ENCODE measurements around the gene AARS2. TPM values are rescaled to one million over a fixed set of nuclear protein-coding genes. Genes with fewer than 3 reads are reported as not detected.
"Not testable (repeated sequence)": the region's sequence is repeated elsewhere in the genome, so short reads cannot be mapped to it uniquely, and the experiment has no call there.

The AARS2 gene
- total and polyA plus RNA-seq, 4 experiments from 2014 or later = 4.2 to 25.6 (median 16.9) TPM

DNA sequence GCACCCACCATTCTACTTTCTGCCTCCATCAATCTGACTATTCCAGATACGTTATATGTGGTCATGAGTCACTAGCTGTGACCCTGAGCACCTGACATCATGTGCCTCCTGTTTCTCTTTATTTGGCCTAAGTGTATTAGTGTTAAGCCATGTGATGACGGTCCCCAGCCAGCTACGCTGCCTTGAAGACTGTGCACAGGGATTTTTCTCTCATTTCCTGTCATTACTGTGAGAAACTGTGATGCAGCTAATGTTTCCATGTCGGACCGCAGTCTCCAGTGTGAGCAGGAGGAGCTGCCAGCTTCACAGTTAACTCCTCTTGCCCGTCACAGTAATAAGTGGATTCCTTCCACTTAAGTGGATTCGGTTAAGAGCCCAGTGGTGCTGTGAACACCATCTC, 19.4 kb upstream of the AARS2 start:
- Mint-ChIP-seq H3K36me3 (no peaks in the 10 kb centered on the region), H3K27ac (no peak overlapping the region), H3K4me3 (no peak overlapping the region), H3K9me3 (no peaks in the 10 kb centered on the region), H3K4me1 (no peaks in the 10 kb centered on the region), H3K27me3 (peaks cover 7 to 26% of the 10 kb centered on the region in 2 donors)
- intact Hi-C loops (cut with micrococcal nuclease) = no loop called here
- Histone ChIP-seq H3K4me1 (ENCODE audit: insufficient read depth, low read length) (no peaks in the 10 kb centered on the region), H3K27me3 (ENCODE audit: insufficient read depth, low read length) (no peaks in the 10 kb centered on the region), H3K27ac (ENCODE audit: low read depth, low read length) (no peak overlapping the region), H3K4me3 (ENCODE audit: low read length in 2 of 2) (no peak overlapping the region), H3K9me3 (ENCODE audit: control insufficient read depth in 1 of 2, low read length in 2 of 2) (no peaks in the 10 kb centered on the region), H3K36me3 (ENCODE audit: insufficient read depth, low read length) (no peaks in the 10 kb centered on the region)
- DNase-seq = no peak
- ChIA-PET CTCF (ENCODE audit: partially characterized antibody) (interaction anchor here (0.7 to 7.7 kb wide), 6 partner anchors 20 to 164 kb away, joined by 3 to 48 read pairs (median 3); partner anchors contain the start of gene AARS2), POLR2A (ENCODE audit: partially characterized antibody) (no interaction called here)

DNA sequence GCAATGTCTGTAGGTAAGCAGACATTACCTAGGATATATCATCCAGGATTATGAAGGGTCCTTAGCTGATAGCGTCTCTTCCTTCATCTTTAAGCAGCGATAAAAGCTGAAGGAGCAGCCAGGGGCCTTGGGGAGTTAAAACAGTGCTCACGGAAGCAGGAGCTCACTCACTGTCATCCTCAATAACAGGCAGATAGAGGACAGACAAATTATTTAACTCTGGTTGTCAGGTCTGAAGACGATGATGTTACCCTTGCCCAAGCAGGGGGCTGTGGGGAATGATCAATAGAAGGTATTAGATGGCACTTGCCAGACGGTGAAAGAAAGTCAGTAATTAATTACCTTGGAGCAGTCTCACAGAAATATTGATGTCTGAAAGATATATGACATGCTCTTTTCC, 16.7 kb upstream of the AARS2 start:
- H3K27me3 ChIP-seq (ENCODE audit: insufficient read depth, low read length) = no peaks in the 10 kb centered on the region
- CTCF ChIA-PET (ENCODE audit: partially characterized antibody) = interaction anchor here (1.1 to 1.6 kb wide), 2 partner anchors 8 to 61 kb away, joined by 5 to 9 read pairs; no protein-coding TSS in a partner anchor

DNA sequence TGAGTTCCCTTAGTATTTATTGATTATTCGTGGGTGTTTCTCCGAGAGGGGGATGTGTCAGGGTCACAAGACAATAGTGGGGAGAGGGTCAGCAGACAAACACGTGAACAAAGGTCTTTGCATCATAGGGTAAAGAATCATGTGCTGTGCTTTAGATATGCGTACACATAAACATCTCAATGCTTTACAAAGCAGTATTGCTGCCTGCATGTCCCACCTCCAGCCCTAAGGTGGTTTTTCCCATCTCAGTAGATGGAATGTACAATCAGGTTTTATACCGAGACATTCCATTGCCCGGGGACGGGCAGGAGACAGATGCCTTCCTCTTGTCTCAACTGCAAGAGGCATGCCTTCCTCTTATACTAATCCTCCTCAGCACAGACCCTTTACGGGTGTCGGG, 15.1 kb upstream of the AARS2 start:
- H3K9me3 Mint-ChIP-seq; intact Hi-C loops (cut with micrococcal nuclease); DNase-seq; H3K36me3 ChIP-seq (ENCODE audit: insufficient read depth, low read length); CTCF ChIA-PET (ENCODE audit: partially characterized antibody); H3K4me3 ChIP-seq (ENCODE audit: low read length in 2 of 2); H3K27me3 ChIP-seq (ENCODE audit: insufficient read depth, low read length); H3K4me3 Mint-ChIP-seq; H3K4me1 Mint-ChIP-seq; H3K27ac ChIP-seq (ENCODE audit: low read depth, low read length); H3K4me1 ChIP-seq (ENCODE audit: insufficient read depth, low read length); H3K9me3 ChIP-seq (ENCODE audit: control insufficient read depth in 1 of 2, low read length in 2 of 2); H3K36me3 Mint-ChIP-seq; H3K27ac Mint-ChIP-seq; POLR2A ChIA-PET (ENCODE audit: partially characterized antibody): not testable (repeated sequence)
- peaks cover 7 to 23% of the 10 kb centered on the region in 2 donors for H3K27me3 Mint-ChIP-seq

More for the DNA sequence above, 16.7 kb upstream of the AARS2 start:
- no peak overlapping the region for H3K27ac Mint-ChIP-seq
- DNase-seq = no peak
- no peaks in the 10 kb centered on the region for H3K36me3 Mint-ChIP-seq
- no peak overlapping the region for H3K4me3 ChIP-seq (ENCODE audit: low read length in 2 of 2)
- no peaks in the 10 kb centered on the region for H3K4me1 ChIP-seq (ENCODE audit: insufficient read depth, low read length)
- intact Hi-C loops (cut with micrococcal nuclease) = no loop called here
- H3K36me3 ChIP-seq (ENCODE audit: insufficient read depth, low read length) = no peaks in the 10 kb centered on the region
- POLR2A ChIA-PET (ENCODE audit: partially characterized antibody) = no interaction called here
- no peak overlapping the region for H3K4me3 Mint-ChIP-seq
- no peaks in the 10 kb centered on the region for H3K9me3 ChIP-seq (ENCODE audit: control insufficient read depth in 1 of 2, low read length in 2 of 2)
- H3K27me3 Mint-ChIP-seq = peaks cover 7 to 26% of the 10 kb centered on the region in 2 donors
- H3K27ac ChIP-seq (ENCODE audit: low read depth, low read length) = no peak overlapping the region
- peaks cover 0 to 2% (median 0%) of the 10 kb centered on the region in 8 donors for H3K9me3 Mint-ChIP-seq
- no peaks in the 10 kb centered on the region for H3K4me1 Mint-ChIP-seq

DNA sequence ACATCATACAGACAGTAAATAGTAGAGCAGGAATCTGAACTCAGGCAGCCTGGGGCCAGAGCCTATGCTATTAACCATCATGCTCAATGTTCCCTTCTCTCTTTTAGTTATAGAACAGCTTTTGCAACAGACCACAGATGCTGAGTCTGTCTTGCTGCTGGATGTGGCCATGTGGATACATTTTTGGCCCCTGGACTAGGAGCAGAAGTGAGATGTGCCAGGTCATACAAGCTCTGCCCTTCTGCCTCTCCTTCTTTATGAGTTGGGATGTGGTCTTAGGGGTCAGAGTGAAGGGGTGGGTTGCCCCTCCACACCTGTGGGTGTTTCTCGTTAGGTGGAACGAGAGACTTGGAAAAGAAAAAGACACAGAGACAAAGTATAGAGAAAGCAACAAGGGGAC, 14.6 kb upstream of the AARS2 start:
- Histone ChIP-seq H3K27me3 (ENCODE audit: insufficient read depth, low read length) (no peaks in the 10 kb centered on the region), H3K27ac (ENCODE audit: low read depth, low read length) (no peak overlapping the region), H3K4me1 (ENCODE audit: insufficient read depth, low read length) (no peaks in the 10 kb centered on the region), H3K4me3 (ENCODE audit: low read length in 2 of 2) (no peak overlapping the region), H3K36me3 (ENCODE audit: insufficient read depth, low read length) (no peaks in the 10 kb centered on the region), H3K9me3 (ENCODE audit: control insufficient read depth in 1 of 2, low read length in 2 of 2) (no peaks in the 10 kb centered on the region)
- ChIA-PET CTCF (ENCODE audit: partially characterized antibody) (no interaction called here), POLR2A (ENCODE audit: partially characterized antibody) (no interaction called here)
- Mint-ChIP-seq H3K36me3 (no peaks in the 10 kb centered on the region), H3K27ac (no peak overlapping the region), H3K4me3 (no peak overlapping the region), H3K9me3 (peaks cover 0 to 2% (median 0%) of the 10 kb centered on the region in 8 donors), H3K27me3 (peaks cover 7 to 22% of the 10 kb centered on the region in 2 donors), H3K4me1 (no peaks in the 10 kb centered on the region)
- no peak for DNase-seq
- intact Hi-C loops (cut with micrococcal nuclease) = no loop called here

DNA sequence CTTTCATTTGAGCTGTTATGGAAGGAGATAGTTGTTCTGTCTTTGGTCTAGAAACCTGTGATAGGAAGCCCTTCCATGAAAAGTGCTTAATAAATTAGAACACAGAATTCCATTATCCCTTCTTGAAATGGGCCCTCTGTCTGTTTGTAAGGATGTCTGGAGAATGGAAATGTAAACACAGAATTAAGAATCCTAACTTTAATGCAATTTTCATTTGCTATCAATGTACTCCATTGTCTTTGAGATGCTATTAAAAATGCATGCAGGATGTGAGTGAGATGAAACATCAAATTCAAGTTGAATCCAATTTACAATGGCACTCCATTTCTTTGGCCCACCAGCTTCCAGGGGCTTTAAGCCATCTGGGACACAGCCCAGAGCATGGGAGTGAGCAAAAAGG, 13.9 kb upstream of the AARS2 start:
- H3K4me3 ChIP-seq (ENCODE audit: low read length in 2 of 2) = no peak overlapping the region
- no peak for DNase-seq
- H3K27ac ChIP-seq (ENCODE audit: low read depth, low read length) = no peak overlapping the region
- Mint-ChIP-seq H3K36me3 (no peaks in the 10 kb centered on the region), H3K9me3 (peaks cover 0 to 2% (median 0%) of the 10 kb centered on the region in 8 donors), H3K4me1 (no peaks in the 10 kb centered on the region), H3K4me3 (no peak overlapping the region), H3K27ac (no peak overlapping the region), H3K27me3 (peaks cover 5 to 19% of the 10 kb centered on the region in 2 donors)
- ChIA-PET POLR2A (ENCODE audit: partially characterized antibody) (no interaction called here), CTCF (ENCODE audit: partially characterized antibody) (no interaction called here)
- H3K9me3 ChIP-seq (ENCODE audit: control insufficient read depth in 1 of 2, low read length in 2 of 2) = no peaks in the 10 kb centered on the region
- H3K4me1 ChIP-seq (ENCODE audit: insufficient read depth, low read length) = no peaks in the 10 kb centered on the region
- H3K36me3 ChIP-seq (ENCODE audit: insufficient read depth, low read length) = no peaks in the 10 kb centered on the region
- intact Hi-C loops (cut with micrococcal nuclease) = no loop called here
- no peaks in the 10 kb centered on the region for H3K27me3 ChIP-seq (ENCODE audit: insufficient read depth, low read length)

DNA sequence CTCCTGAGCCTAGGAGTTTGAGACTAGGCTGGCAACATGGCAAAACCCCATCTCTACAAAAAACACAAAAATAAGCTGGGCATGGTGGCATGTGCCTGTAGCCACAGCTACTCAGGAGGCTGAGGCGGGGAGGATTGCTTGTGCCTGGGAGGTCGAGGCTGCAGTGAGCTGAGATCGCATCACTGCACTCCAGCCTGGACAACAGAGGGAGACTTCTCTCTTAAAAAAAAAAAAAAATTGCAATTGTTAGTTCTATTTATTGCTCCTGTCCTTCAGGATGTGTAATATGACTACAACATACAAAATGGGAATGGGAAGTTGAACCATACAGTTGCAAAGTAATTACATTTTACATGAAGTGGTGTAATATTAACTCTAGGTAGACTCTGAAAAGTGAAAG, 8.1 kb upstream of the AARS2 start:
- peaks cover 0 to 12% (median 2%) of the 10 kb centered on the region in 8 donors for H3K9me3 Mint-ChIP-seq
- no peak for DNase-seq
- peaks cover 13 to 35% of the 10 kb centered on the region in 2 donors for H3K27me3 Mint-ChIP-seq
- Histone ChIP-seq H3K4me1 (ENCODE audit: insufficient read depth, low read length) (no peaks in the 10 kb centered on the region), H3K4me3 (ENCODE audit: low read length in 2 of 2) (no peak overlapping the region), H3K9me3 (ENCODE audit: control insufficient read depth in 1 of 2, low read length in 2 of 2) (no peaks in the 10 kb centered on the region), H3K36me3 (ENCODE audit: insufficient read depth, low read length) (no peaks in the 10 kb centered on the region), H3K27ac (ENCODE audit: low read depth, low read length) (no peak overlapping the region), H3K27me3 (ENCODE audit: insufficient read depth, low read length) (peaks cover 9% of the 10 kb centered on the region)
- intact Hi-C loops (cut with micrococcal nuclease) = no loop called here
- no peak overlapping the region for H3K4me3 Mint-ChIP-seq
- no peaks in the 10 kb centered on the region for H3K4me1 Mint-ChIP-seq
- H3K36me3 Mint-ChIP-seq = no peaks in the 10 kb centered on the region
- ChIA-PET CTCF (ENCODE audit: partially characterized antibody) (interaction anchor here (2.0 kb wide), 1 partner anchor 16 kb away, joined by 5 read pairs; no protein-coding TSS in a partner anchor), POLR2A (ENCODE audit: partially characterized antibody) (no interaction called here)
- H3K27ac Mint-ChIP-seq = no peak overlapping the region

DNA sequence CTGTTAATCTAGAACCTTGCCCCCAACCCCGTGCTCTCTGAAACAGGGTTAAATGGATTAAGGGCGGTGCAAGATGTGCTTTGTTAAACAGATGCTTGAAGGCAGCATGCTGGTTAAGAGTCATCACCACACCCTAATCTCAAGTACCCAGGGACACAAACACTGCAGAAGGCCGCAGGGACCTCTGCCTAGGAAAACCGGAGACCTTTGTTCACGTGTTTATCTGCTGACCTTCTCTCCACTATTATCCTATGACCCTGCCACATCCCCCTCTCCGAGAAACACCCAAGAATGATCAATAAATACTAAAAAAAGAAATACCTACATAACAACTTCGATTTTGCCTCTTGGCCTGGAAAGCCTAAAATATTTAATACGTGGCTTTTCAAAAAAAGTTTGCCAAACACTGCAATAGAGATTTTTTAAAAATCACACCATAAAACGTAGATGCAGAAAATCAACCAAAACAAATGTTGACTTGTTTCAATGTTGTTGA, 4.0 kb upstream of the AARS2 start:
- H3K27ac Mint-ChIP-seq; H3K27me3 ChIP-seq (ENCODE audit: insufficient read depth, low read length); H3K4me3 ChIP-seq (ENCODE audit: low read length in 2 of 2); POLR2A ChIA-PET (ENCODE audit: partially characterized antibody); H3K36me3 Mint-ChIP-seq; H3K4me3 Mint-ChIP-seq; H3K4me1 ChIP-seq (ENCODE audit: insufficient read depth, low read length); H3K9me3 ChIP-seq (ENCODE audit: control insufficient read depth in 1 of 2, low read length in 2 of 2); H3K27ac ChIP-seq (ENCODE audit: low read depth, low read length); H3K36me3 ChIP-seq (ENCODE audit: insufficient read depth, low read length); intact Hi-C loops (cut with micrococcal nuclease); DNase-seq: not testable (repeated sequence)
- Mint-ChIP-seq H3K27me3 (peaks cover 13 to 31% of the 10 kb centered on the region in 2 donors), H3K9me3 (peaks cover 0 to 12% (median 1%) of the 10 kb centered on the region in 8 donors), H3K4me1 (peaks cover 2 to 15% (median 10%) of the 10 kb centered on the region in 4 donors)
- CTCF ChIA-PET (ENCODE audit: partially characterized antibody) = interaction anchor here (1.4 kb wide), 1 partner anchor 12 kb away, joined by 4 read pairs; no protein-coding TSS in a partner anchor
